ENCODE results near the gene BTBD10.

- TF ChIP-seq HMG20A (CRISPR knock-in tag; IDR thresholded peaks at IDR 0.05; ENCODE audit: borderline replicate concordance) (no peak), ZNF33A (CRISPR knock-in tag; IDR thresholded peaks at IDR 0.05; ENCODE audit: borderline replicate concordance) (no peak), ZNF790 (CRISPR knock-in tag; IDR thresholded peaks at IDR 0.05; ENCODE audit: borderline replicate concordance) (no peak), ZFP62 (CRISPR knock-in tag; IDR thresholded peaks at IDR 0.05) (no peak), MED8 (CRISPR knock-in tag; IDR thresholded peaks at IDR 0.05; ENCODE audit: insufficient replicate concordance) (no peak), NCOA1 (CRISPR knock-in tag; IDR thresholded peaks at IDR 0.05) (no peak), ZNF282 (IDR thresholded peaks at IDR 0.05; ENCODE audit: partially characterized antibody) (no peak), SALL2 (CRISPR knock-in tag; IDR thresholded peaks at IDR 0.05) (no peak)
- TF ChIP-seq, protein P1, sequence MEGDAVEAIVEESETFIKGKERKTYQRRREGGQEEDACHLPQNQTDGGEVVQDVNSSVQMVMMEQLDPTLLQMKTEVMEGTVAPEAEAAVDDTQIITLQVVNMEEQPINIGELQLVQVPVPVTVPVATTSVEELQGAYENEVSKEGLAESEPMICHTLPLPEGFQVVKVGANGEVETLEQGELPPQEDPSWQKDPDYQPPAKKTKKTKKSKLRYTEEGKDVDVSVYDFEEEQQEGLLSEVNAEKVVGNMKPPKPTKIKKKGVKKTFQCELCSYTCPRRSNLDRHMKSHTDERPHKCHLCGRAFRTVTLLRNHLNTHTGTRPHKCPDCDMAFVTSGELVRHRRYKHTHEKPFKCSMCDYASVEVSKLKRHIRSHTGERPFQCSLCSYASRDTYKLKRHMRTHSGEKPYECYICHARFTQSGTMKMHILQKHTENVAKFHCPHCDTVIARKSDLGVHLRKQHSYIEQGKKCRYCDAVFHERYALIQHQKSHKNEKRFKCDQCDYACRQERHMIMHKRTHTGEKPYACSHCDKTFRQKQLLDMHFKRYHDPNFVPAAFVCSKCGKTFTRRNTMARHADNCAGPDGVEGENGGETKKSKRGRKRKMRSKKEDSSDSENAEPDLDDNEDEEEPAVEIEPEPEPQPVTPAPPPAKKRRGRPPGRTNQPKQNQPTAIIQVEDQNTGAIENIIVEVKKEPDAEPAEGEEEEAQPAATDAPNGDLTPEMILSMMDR (CRISPR knock-in tag; IDR thresholded peaks at IDR 0.05) = no peak
- TF ChIP-seq, protein P2, sequence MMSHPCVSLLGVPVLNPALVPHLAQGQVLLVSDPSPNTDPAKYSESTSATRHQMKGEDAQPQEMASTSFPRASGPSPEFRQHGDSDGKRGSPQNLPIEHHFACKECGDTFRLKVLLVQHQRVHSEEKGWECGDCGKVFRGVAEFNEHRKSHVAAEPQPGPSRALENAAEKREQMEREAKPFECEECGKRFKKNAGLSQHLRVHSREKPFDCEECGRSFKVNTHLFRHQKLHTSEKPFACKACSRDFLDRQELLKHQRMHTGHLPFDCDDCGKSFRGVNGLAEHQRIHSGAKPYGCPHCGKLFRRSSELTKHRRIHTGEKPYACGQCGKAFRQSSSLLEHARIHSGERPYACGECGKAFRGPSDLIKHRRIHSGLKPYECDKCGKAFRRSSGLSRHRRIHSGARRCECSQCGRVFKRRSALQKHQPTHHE (CRISPR knock-in tag; IDR thresholded peaks at IDR 0.05; ENCODE audit: borderline replicate concordance) = no peak
These were observed 107.8 kb downstream of the BTBD10 start for GRCh38 chr11:13355191-13355590.

All from HepG2 (cell line).